CD4-positive, alpha-beta T cell treated with Interleukin-15 for 4 hours (primary cell): Measurements from ENCODE around the gene ARCN1.

ENCODE experiments used
- DNase-seq: peaks from one replicate; pipeline ENCODE4 v3.0.0-alpha.2; 2020; ENCODE audit warnings: low spot score

Gene ARCN1

DNA sequence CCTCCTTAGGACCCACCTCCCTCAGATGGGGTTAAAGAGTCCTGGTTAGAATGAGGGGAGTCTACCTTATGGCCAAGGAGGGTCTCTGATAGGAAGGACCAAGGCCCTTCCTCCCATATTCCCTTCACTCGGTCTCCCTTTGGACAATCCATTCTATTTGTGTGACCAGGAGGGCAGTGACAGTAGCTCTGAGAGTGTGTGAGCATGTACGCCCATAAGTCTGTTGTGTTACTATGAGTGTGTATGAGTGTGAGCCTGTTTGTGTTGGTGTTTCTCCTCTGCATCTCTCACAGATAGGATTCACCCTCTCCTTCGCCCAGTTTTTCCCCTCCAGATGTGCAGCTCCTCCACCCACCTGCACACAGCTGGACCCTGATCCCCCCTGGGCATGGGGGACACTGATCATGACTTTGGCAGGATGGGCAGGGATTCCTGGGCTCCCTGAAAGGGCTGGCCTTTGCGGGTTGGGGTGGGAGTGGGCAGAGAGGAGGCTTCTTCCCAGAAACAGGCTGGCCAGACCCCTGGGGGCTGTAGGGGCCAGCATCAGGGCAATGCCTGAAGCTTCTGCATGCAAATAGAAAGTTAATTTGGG is 49.7 kb downstream of the ARCN1 start:
- no peak for DNase-seq

DNA sequence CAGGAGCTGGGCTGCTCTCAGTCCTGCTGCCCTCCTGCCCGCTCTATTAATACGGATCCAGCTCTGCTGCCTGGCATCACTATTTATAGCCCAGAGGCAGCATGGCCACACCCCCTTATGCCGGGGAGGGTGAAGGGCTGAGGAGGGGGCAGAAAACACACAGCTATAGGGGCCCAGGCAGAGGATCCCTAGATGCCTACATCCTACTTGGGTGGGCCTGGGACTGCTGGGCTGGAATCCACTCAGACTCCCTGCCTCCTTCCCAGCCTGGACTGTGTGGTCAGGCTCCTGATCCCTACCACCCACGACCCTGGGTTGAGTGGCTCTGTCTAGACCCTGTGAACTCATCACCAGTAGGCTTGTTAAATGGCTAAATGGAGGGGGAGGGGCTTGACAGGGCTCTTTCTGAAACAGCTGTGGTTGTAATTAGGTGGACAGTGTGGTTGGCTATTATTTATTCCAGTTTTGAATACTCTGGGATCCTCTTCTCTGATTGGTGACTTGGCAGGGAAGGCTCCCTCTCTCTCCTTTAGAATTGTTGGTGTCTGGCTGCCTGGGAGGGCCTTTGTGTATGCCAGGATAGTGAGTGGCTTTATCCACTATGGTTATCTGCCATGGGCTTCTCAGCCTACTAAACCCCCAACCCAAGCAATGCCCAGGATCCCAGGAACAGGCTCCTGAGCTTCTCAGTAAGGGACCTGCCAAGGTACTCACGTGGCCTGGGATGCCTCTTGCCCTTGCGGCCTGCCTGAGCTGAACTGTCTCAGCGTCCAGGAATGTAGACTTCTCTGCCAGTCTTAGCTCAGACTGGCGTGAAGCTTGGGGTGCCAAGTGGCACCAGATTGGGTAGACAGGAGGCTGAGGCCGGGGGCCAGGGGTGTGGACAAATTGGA is 50.4 kb downstream of the ARCN1 start:
- DNase-seq, result no peak

DNA sequence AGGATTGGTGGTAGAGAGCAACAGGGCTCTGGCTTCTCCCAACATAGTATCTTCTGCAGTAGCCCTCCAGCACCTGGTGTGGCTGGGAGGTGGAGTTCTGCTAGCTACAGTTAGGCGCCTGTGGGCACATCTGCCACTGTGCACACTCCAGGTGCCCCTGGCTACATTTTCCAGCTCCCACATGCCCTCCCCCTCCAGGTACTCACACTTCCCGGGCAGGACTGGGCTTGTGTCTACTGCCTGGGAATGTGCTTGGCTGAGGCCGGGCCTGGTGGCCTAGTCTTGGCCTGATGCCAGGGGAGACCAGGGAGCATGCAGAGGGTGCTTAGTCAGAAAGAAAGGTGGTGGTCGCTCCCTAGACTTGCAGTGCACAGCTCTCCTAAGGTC is 51.1 kb downstream of the ARCN1 start:
- no peak for DNase-seq

GRCh38 chr11:118625036-118625690 is 53.0 kb downstream of the ARCN1 start:
- DNase-seq, result no peak

- DNase-seq, result no peak
Measured at GRCh38 chr11:118625976-118626375, 53.8 kb downstream of the ARCN1 start.

DNA sequence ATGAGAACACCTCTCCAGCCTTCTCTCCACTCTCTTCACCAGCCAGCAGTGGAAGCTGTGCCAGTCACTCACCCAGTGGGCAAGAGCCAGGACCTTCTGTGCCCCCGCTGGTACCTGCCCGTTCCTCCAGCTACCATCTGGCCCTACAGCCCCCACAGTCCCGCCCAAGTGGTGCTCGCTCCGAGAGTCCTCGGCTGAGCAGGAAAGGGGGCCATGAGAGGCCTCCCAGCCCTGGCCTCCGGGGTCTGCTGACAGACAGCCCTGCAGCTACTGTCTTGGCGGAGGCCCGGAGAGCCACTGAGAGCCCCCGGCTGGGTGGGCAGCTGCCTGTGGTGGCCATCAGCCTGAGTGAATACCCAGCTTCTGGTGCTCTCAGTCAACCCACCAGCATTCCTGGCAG is 55.4 kb downstream of the ARCN1 start:
- DNase-seq, result no peak

DNA sequence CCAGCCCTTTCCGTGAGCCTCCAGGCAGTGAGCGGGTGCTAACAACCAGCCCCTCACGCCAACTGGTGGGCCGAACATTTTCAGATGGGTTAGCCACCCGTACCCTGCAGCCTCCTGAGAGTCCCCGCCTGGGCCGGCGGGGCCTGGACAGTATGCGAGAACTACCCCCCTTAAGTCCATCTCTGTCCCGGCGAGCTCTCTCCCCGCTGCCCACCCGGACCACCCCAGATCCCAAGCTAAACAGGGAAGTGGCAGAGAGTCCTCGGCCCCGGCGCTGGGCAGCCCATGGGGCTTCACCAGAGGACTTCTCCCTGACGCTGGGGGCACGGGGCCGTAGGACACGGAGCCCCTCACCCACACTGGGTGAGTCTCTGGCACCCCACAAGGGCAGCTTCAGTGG is 55.8 kb downstream of the ARCN1 start:
- no peak for DNase-seq

DNA sequence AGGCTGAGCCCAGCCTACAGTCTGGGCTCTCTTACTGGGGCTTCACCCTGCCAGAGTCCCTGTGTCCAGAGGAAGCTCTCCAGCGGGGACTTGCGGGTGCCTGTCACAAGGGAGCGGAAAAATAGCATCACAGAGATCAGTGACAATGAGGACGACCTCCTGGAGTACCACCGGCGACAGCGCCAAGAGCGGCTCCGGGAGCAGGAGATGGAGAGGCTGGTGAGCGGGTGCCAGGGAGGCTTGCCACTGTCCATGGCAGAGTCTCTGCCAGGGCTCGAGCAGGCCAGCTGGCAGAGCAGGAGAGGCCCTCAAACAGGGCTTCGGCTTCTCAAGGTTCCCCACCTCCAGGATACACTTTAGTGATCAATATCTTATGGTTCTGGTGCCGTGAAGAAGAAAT is 56.2 kb downstream of the ARCN1 start:
- no peak for DNase-seq

DNA sequence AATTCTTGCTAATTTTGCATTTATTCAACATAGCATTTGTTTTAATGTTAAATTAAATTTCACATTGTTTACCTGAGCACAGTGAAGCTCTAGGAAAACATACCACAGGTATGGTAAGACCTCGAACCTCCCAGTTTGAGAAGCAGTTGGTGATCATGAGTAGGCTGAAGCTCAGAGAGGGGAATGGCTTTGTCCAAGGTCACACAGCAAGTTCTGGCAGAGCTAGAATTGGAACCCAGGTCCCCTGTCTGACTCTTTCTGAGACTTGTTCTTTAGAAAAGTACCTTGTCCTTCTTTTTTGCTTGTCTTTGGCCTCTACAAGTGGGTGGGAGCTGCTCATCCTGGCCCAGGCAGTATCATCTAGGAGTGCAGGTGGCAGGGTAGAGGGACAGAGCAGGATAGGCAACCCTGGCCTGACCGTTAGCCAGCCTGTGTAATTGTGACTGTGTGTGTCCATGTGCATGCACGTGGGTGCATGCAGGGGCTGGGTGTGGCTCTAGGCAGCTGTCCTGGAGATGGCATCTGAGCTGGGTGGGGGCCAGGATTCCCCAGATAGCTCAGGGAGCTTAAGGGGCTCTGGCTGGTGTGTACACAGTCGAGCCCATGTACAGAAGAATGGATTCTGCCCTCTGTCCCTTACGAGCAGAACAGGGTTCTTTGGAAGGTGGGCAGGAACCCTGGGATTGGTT is 56.8 kb downstream of the ARCN1 start:
- no peak for DNase-seq

- DNase-seq, result no peak
Measured at GRCh38 chr11:118629761-118630661, 57.8 kb downstream of the ARCN1 start.

DNA sequence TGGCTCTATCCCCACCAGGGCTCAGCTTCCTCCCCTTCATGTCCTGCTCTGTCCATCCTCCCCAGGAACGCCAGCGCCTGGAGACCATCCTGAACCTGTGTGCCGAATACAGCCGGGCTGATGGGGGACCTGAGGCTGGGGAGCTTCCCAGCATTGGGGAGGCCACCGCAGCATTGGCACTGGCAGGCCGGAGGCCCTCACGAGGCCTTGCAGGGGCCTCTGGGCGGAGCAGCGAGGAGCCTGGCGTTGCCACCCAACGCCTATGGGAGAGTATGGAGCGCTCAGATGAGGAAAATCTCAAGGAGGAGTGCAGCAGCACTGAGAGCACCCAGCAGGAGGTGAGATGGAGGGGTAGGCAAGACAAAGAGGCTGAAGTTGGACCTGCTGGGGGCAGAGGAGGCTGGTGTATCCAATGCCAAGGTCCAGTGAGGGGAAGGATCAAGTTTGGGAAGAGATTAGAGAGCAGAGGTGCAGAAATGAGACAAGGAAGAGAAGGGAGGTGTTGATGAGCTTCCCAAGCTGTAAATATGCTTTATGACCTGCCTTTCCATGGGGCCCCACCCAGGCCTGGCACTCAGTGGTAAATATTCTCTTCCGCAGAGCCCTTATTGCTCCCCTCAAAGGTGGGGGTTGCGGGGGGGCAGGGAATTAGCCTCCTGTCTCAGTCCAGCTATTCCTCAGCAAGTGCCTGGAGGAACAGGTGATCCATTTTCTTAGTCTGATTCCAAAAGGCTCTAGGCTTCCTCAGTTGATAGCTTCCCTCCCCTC is 59.1 kb downstream of the ARCN1 start:
- no peak for DNase-seq

- DNase-seq, result no peak
Measured at GRCh38 chr11:118632577-118633318, 60.5 kb downstream of the ARCN1 start.

DNA sequence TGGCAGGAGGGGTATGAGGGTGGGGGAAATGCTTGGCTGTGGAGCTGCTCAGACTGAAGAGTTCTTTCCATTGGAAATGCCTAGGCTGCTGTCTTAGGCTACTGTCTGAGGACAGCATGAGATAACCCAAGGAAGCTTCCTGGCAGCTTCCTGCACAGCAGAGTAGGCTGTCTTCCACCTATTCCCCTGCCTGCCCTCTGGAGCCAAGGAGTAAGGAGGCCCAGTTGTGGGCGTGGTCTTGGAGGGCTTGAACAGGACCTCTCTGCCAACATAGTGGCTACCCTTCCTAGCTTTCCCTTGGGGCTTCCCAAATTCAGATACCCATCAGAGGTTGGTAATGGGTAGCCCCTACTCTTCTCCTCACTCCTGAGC is 61.1 kb downstream of the ARCN1 start:
- DNase-seq, result no peak

DNA sequence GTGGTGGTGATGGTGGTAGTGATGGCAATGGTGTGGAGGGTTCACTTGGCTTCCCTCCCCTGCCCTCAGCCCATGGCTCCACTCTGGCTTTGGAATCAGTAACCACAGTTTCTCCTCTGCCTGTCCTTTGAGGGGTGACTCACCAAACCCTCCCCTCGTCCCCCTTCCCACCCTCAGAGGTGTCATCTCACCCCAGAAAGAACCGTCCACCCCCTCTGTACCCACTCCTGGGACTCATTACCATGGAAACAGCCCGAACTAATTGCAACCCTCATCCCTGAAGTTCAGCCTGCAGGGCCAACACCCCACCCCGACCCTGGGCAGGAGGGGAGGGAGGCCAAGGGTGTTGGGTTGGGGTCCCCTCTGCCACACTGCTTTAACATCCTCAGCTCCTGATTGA is 61.8 kb downstream of the ARCN1 start:
- no peak for DNase-seq

GRCh38 chr11:118634431-118635236 is 62.4 kb downstream of the ARCN1 start:
- no peak for DNase-seq

DNA sequence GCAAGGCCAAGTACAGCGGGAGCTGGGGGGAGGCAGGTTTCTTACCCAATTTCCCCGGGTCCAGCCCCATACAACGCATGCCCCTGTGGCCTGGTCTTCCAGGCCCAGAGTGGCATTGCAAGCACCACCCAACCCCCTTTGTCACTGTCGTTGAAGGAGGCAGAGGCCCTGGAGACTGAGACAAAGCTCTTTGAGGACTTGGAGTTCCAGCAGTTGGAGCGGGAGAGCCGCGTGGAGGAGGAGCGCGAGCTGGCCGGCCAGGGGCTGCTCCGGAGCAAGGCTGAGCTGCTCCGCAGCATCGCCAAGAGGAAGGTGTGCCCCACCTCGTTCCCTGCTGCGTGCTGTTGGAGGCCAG is 63.0 kb downstream of the ARCN1 start:
- DNase-seq, result no peak

- no peak for DNase-seq
Measured at GRCh38 chr11:118635642-118636041, 63.4 kb downstream of the ARCN1 start.

DNA sequence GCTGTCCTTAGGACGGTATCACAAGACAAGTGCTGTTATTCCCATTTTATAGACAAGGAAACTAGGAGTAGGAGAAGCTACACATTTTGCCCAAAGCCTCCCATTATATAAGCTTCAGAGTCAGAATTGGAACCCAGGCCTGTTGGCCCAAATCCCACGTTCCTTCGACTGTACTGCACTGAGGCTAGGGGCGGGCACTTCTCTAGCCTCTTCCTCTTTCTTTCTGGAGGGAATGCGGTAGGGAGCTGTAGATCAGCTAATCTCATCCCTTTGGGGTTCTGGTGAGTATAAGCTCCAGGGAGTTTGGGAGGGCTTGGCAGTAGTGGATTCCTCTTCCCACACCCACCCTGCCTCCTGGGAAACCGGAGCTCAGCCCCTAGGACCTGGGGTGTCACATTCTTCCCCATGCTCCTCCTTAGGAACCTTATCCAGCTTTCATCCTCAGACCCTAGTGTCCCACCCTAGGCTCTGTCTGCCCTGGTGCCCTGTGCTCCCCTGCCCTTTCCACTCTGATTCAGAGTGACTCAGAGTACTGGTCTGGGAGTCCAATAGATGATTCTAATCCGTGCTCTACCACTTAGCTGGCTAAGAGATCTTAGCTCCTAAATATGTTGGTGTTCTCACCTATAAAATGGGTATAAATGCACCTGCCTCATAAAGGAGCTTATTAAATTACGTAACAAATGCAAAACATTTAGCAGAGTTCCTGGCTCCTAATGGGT is 64.5 kb downstream of the ARCN1 start:
- no peak for DNase-seq

GRCh38 chr11:118638726-118639125 is 66.5 kb downstream of the ARCN1 start:
- DNase-seq, result no peak
